A673 (cell line): Measurements from ENCODE around the gene KCTD8. TPM values are rescaled to one million over a fixed set of nuclear protein-coding genes. Genes with fewer than 3 reads are reported as not detected.
A peak's percentile ranks its signal among the peaks of the same experiment; 100 is the strongest.

ENCODE experiments used
- BruUV-seq: library from RNA; stranded (reverse); fragments of 400-500 nt; replicated peaks from 2 replicates; lab custom pipeline; 2021; lab: Mats Ljungman, UMichigan
- CTCF ChIA-PET: fragments of 300-600 bp; sonication (Branson Sonifier 250); formaldehyde crosslinking; loops from one replicate; lab custom pipeline; 2022; ENCODE audit warnings: antibody characterized with exemption; lab: Charles Lee
- POLR2A ChIA-PET: fragments of 300-600 bp; sonication (Branson Sonifier 250); formaldehyde crosslinking; loops from one replicate; lab custom pipeline; 2022; ENCODE audit warnings: antibody characterized with exemption; ENCODE audit not compliant: low non-redundant PET; lab: Charles Lee
- DNase-seq: peaks from one replicate; pipeline ENCODE4 v3.0.0-alpha.2; 2015; ENCODE audit warnings: low spot score
- H3K27ac ChIP-seq: fragments of 200-600 bp; sonication (generic); 2 replicates; pipeline ENCODE4 v1.5.1; 2016; ENCODE audit warnings: mixed run types, low read depth, mild to moderate bottlenecking, mixed read lengths, antibody characterized with exemption, low read length; ENCODE audit not compliant: poor library complexity, severe bottlenecking
- H3K27me3 ChIP-seq: fragments of 200-600 bp; sonication (generic); replicated peaks from 2 replicates; pipeline ENCODE4 v1.6.1; 2017; ENCODE audit warnings: mixed run types, low read depth, mild to moderate bottlenecking, mixed read lengths, antibody characterized with exemption, low read length; ENCODE audit not compliant: insufficient read depth, poor library complexity
- H3K36me3 ChIP-seq: fragments of 200-600 bp; sonication (generic); 2 replicates; pipeline ENCODE4 v1.6.1; 2016; ENCODE audit warnings: mixed run types, mild to moderate bottlenecking, mixed read lengths, antibody characterized with exemption, low read length; ENCODE audit not compliant: insufficient read depth, poor library complexity, severe bottlenecking
- H3K4me1 ChIP-seq: fragments of 200-600 bp; sonication (generic); 2 replicates; pipeline ENCODE4 v1.6.1; 2017; ENCODE audit warnings: mixed run types, mild to moderate bottlenecking, mixed read lengths, antibody characterized with exemption, low read length; ENCODE audit not compliant: insufficient read depth, poor library complexity, severe bottlenecking
- H3K4me3 ChIP-seq: fragments of 200-600 bp; sonication (generic); 2 replicates; pipeline ENCODE4 v1.5.1; 2016; ENCODE audit warnings: low read depth, mixed run types, mild to moderate bottlenecking, mixed read lengths, low read length; ENCODE audit not compliant: poor library complexity, severe bottlenecking
- H3K9me3 ChIP-seq: fragments of 200-600 bp; sonication (generic); 2 replicates; pipeline ENCODE4 v1.6.1; 2016; ENCODE audit warnings: mixed run types, low read depth, mild to moderate bottlenecking, mixed read lengths, antibody characterized with exemption, low read length; ENCODE audit not compliant: poor library complexity, severe bottlenecking
- EZH2 ChIP-seq: fragments of 200-600 bp; sonication (generic); IDR thresholded peaks from 2 replicates; pipeline ENCODE4 v1.6.1; 2017; ENCODE audit warnings: borderline replicate concordance, low read depth, mild to moderate bottlenecking, mixed read lengths, antibody characterized with exemption, low read length; ENCODE audit not compliant: poor library complexity, severe bottlenecking
- intact Hi-C: fragments of 100-400 bp; cut with micrococcal nuclease; formaldehyde crosslinking; loops from one replicate; pipeline ENCODE4 v1.10.0; 2022; ENCODE audit not compliant: unreplicated experiment
- total RNA-seq: library from RNA; stranded (reverse); gene quantifications from 2 replicates; pipeline ENCODE4 v1.2.3, GENCODE V29; 2021
- TF ChIP-seq, protein P1 (sequence below): fragments of 300-800, 200-600 bp; sonication (generic); conservative IDR thresholded peaks from 2 replicates; pipeline ENCODE4 v1.5.1; 2017; ENCODE audit warnings: low read depth, mild to moderate bottlenecking, antibody characterized with exemption, low read length, moderate library complexity, mixed read lengths

The KCTD8 gene
- total RNA-seq, 1 experiment from 2014 or later = not detected

DNA sequence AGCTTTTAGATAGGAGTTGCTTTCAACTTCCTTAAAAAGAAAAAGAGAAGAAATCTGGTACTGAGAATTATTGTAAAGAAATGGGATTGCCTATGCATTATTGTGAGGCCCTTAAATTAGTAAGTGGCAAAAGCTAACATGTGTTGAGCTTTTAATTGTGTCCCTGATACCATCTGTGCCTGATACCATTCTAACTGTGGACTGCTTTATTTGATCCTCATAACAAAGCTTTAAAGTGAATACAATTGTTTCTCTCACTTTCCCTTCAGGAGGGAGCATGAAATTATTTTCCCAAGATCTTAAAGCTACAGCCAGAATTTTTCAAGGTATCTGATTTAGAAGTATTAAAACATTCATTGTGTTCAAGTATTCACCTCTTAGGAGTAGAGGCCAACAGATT lies 9.9 kb downstream of the KCTD8 start:
- Histone ChIP-seq H3K27me3 (no peaks in the 10 kb centered on the region), H3K27ac (no peak overlapping the region), H3K9me3 (no peaks in the 10 kb centered on the region), H3K36me3 (no peaks in the 10 kb centered on the region), H3K4me3 (no peak overlapping the region), H3K4me1 (no peaks in the 10 kb centered on the region)
- BruUV-seq = no TSS peak
- intact Hi-C loops = no loop called here
- CTCF ChIA-PET = no interaction called here
- TF ChIP-seq EZH2 = no peak
- TF ChIP-seq, protein P1, sequence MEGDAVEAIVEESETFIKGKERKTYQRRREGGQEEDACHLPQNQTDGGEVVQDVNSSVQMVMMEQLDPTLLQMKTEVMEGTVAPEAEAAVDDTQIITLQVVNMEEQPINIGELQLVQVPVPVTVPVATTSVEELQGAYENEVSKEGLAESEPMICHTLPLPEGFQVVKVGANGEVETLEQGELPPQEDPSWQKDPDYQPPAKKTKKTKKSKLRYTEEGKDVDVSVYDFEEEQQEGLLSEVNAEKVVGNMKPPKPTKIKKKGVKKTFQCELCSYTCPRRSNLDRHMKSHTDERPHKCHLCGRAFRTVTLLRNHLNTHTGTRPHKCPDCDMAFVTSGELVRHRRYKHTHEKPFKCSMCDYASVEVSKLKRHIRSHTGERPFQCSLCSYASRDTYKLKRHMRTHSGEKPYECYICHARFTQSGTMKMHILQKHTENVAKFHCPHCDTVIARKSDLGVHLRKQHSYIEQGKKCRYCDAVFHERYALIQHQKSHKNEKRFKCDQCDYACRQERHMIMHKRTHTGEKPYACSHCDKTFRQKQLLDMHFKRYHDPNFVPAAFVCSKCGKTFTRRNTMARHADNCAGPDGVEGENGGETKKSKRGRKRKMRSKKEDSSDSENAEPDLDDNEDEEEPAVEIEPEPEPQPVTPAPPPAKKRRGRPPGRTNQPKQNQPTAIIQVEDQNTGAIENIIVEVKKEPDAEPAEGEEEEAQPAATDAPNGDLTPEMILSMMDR = no peak
- POLR2A ChIA-PET = no interaction called here
- DNase-seq = no peak

DNA sequence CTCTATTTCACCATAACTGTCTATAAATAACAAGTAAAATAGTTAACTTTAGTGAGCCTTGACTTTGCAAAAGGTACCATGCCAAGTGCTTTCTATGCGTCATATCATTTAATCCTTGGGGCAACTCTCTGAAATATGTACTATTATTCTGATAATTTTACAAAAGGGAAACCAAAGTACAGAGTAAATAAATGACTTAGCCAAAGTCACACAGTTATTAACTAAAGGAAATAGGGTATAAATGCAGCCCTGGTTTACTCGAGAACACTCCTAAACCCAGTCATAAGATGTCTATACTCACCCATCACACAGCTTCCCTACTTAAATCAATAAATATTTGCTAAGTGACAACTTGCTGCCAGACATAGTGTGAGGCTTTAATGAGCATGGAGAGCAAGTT lies 14.4 kb downstream of the KCTD8 start:
- BruUV-seq = no TSS peak
- intact Hi-C loops = no loop called here
- ChIA-PET POLR2A (no interaction called here), CTCF (no interaction called here)
- H3K27ac ChIP-seq = no peak overlapping the region
- H3K27me3 ChIP-seq = no peaks in the 10 kb centered on the region
- H3K9me3 ChIP-seq = no peaks in the 10 kb centered on the region
- H3K4me3 ChIP-seq = no peak overlapping the region
- no peaks in the 10 kb centered on the region for H3K4me1 ChIP-seq
- no peak for TF ChIP-seq EZH2
- TF ChIP-seq, protein P1 = no peak
- no peak for DNase-seq
- H3K36me3 ChIP-seq = no peaks in the 10 kb centered on the region

DNA sequence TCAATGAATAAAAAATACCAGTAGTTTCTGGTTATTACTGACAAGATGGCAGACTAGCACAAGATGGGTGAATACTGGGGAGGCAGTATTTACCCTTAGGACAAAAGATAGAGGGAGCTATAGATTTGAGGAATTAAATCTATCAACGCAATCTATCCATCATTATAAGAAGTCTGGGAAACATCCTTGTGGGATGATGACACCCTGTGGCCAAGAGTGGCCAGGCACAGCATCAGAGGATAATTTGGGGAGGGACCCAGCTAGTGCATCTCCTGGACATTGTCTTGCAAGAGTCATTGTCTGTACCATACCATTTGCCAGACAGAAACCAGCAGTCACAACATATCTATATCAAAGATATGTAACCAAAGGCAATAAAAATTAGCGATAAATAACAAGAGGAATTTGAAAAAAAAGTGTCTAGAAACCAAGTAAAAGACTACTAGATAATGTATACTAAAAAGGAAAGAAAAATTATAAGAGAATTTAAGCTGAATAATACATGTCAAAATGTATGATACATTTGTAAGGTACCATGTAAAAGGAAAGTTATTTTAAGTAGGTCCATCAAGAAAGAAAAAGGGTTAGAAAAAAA lies 22.9 kb downstream of the KCTD8 start:
- Histone ChIP-seq H3K36me3 (no peaks in the 10 kb centered on the region), H3K4me1 (no peaks in the 10 kb centered on the region), H3K27ac (no peak overlapping the region), H3K9me3 (no peaks in the 10 kb centered on the region), H3K4me3 (no peak overlapping the region), H3K27me3 (no peaks in the 10 kb centered on the region)
- CTCF ChIA-PET = no interaction called here
- peak; percentile 6 for DNase-seq
- no TSS peak for BruUV-seq
- no peak for TF ChIP-seq EZH2
- TF ChIP-seq, protein P1 = peak; percentile 30; the same call in 1 of the 2 replicates
- intact Hi-C loops = no loop called here
- POLR2A ChIA-PET = no interaction called here
